ENCODE data around the gene RASL11A.

GRCh38 chr13:27276188-27276587 is 5.6 kb downstream of the RASL11A start:
- TF ChIP-seq POLR2AphosphoS5 (IDR thresholded peaks at IDR 0.05; ENCODE audit: low read depth, low read length), result no peak
- TF ChIP-seq TAF1 (IDR thresholded peaks at IDR 0.05; ENCODE audit: borderline replicate concordance, low read depth, low read length), result no peak
- TF ChIP-seq MAX (IDR thresholded peaks at IDR 0.05; ENCODE audit: low read depth), result no peak
- TF ChIP-seq, protein P1, sequence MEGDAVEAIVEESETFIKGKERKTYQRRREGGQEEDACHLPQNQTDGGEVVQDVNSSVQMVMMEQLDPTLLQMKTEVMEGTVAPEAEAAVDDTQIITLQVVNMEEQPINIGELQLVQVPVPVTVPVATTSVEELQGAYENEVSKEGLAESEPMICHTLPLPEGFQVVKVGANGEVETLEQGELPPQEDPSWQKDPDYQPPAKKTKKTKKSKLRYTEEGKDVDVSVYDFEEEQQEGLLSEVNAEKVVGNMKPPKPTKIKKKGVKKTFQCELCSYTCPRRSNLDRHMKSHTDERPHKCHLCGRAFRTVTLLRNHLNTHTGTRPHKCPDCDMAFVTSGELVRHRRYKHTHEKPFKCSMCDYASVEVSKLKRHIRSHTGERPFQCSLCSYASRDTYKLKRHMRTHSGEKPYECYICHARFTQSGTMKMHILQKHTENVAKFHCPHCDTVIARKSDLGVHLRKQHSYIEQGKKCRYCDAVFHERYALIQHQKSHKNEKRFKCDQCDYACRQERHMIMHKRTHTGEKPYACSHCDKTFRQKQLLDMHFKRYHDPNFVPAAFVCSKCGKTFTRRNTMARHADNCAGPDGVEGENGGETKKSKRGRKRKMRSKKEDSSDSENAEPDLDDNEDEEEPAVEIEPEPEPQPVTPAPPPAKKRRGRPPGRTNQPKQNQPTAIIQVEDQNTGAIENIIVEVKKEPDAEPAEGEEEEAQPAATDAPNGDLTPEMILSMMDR (IDR thresholded peaks at IDR 0.05), result no peak
